OCI-LY3 (cell line): ENCODE measurements around the gene PML.

Source experiments
- H2AFZ ChIP-seq: fragments of 200-600, 300-600 bp; shearing (Covaris generic); 2 replicates; pipeline ENCODE4 v1.6.0; 2014; ENCODE audit warnings: antibody characterized with exemption, low read depth, low read length
- H3K27ac ChIP-seq: fragments of 200-600, 300-600 bp; sonication (generic); 2 replicates; pipeline ENCODE4 v1.5.1; 2014; ENCODE audit warnings: mild to moderate bottlenecking, low read length, moderate library complexity, mixed read lengths
- H3K27me3 ChIP-seq: fragments of 200-600, 300-600 bp; sonication (generic); 2 replicates; pipeline ENCODE4 v1.6.1; 2014; ENCODE audit warnings: low read depth, low read length, mixed read lengths
- H3K36me3 ChIP-seq: fragments of 200-600, 300-600 bp; sonication (generic); replicated peaks from 2 replicates; pipeline ENCODE3; 2014; ENCODE audit warnings: low read depth, low read length, mixed read lengths
- H3K4me1 ChIP-seq: fragments of 300-600, 200-600 bp; sonication (generic); 2 replicates; pipeline ENCODE4 v1.6.1; 2014; ENCODE audit warnings: low read length, mixed read lengths
- H3K4me2 ChIP-seq: fragments of 200-600, 300-600 bp; sonication (generic); 2 replicates; pipeline ENCODE4 v1.6.1; 2014; ENCODE audit warnings: low read length, mixed read lengths
- H3K4me3 ChIP-seq: fragments of 300-600, 200-600 bp; sonication (generic); 2 replicates; pipeline ENCODE4 v1.5.1; 2014; ENCODE audit warnings: antibody characterized with exemption, mild to moderate bottlenecking, low read length, moderate library complexity
- H3K79me2 ChIP-seq: fragments of 300-600, 200-600 bp; shearing (Covaris generic); 2 replicates; pipeline ENCODE4 v1.6.1; 2014; ENCODE audit warnings: mild to moderate bottlenecking, low read length, mixed read lengths
- H3K9ac ChIP-seq: fragments of 300-600, 200-600 bp; shearing (Covaris generic); 2 replicates; pipeline ENCODE4 v1.6.0; 2014; ENCODE audit warnings: mild to moderate bottlenecking, low read length, moderate library complexity
- H3K9me3 ChIP-seq: fragments of 200-600, 300-600 bp; shearing (Covaris generic); 2 replicates; pipeline ENCODE4 v1.6.1; 2014; ENCODE audit warnings: low read length, mixed read lengths; ENCODE audit not compliant: insufficient read depth
- H4K20me1 ChIP-seq: fragments of 200-600, 300-600 bp; sonication (generic); 2 replicates; pipeline ENCODE4 v1.6.1; 2016; ENCODE audit warnings: low read length, mixed read lengths; ENCODE audit not compliant: insufficient read depth
- EZH2phosphoT487 ChIP-seq: fragments of 200-600 bp; shearing (Covaris generic); IDR thresholded peaks from 2 replicates; pipeline ENCODE4 v1.6.1; 2018; ENCODE audit warnings: antibody characterized with exemption, mixed run types, low read depth
- TF ChIP-seq, protein P1 (sequence below): fragments of 200-600, 300-600 bp; sonication (generic); IDR thresholded peaks from 2 replicates; pipeline ENCODE4 v1.5.1; 2014; ENCODE audit warnings: antibody characterized with exemption, low read length, low read depth

PML gene

DNA sequence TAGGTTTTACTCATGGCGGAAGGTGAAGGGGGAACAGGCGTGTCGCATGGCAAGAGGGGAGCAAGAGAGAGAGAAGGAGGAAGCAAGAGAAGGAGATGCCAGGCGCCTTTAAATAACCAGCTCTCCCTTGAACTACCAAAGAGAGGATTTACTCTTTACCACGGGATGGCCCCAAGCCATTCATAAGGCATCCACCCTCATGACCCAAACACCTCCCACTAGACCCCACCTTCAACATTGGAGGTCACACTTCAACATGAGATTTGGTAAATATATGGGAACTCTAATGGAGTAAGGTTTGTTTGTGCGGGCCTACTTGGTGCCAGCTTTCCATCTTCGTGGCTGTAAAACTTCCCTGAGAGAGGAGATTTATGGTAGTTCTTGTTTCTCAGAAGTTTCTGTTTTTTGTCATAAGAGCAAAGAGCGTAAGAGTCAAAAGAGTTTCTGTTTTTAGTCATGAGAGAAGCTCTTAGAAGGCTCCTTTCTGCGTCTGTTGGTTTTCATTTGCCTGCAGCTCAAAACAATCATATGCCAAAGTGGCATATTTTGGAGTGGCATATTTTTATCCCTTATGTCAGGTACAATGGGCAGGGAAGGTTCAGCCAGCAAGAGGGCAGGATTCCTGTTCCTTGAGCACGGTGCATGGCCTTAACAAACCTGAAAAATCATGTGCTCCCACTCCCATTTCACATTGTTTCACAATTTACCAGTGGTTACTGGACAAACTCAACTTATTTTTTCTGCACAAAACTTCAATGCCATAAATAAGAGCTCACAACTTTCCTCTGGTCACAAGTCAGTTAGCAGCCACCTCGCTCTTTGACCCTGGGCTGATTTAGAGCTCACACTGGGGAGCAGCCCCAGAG lies 12.5 kb downstream of the PML start:
- H3K27me3 ChIP-seq: no peaks in the 10 kb centered on the region
- peaks cover 56% of the 10 kb centered on the region for H4K20me1 ChIP-seq
- H3K36me3 ChIP-seq: peaks cover 69% of the 10 kb centered on the region
- peak overlapping the region; percentile 82 for H3K27ac ChIP-seq
- peak overlapping the region; percentile 42 for H3K4me3 ChIP-seq
- H3K9ac ChIP-seq: peak overlapping the region; percentile 32
- peak overlapping the region; percentile 61 for H3K4me2 ChIP-seq
- H3K9me3 ChIP-seq: no peaks in the 10 kb centered on the region
- TF ChIP-seq, protein P1, sequence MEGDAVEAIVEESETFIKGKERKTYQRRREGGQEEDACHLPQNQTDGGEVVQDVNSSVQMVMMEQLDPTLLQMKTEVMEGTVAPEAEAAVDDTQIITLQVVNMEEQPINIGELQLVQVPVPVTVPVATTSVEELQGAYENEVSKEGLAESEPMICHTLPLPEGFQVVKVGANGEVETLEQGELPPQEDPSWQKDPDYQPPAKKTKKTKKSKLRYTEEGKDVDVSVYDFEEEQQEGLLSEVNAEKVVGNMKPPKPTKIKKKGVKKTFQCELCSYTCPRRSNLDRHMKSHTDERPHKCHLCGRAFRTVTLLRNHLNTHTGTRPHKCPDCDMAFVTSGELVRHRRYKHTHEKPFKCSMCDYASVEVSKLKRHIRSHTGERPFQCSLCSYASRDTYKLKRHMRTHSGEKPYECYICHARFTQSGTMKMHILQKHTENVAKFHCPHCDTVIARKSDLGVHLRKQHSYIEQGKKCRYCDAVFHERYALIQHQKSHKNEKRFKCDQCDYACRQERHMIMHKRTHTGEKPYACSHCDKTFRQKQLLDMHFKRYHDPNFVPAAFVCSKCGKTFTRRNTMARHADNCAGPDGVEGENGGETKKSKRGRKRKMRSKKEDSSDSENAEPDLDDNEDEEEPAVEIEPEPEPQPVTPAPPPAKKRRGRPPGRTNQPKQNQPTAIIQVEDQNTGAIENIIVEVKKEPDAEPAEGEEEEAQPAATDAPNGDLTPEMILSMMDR: no peak
- TF ChIP-seq EZH2phosphoT487: no peak
- peaks cover 31% of the 10 kb centered on the region for H3K4me1 ChIP-seq
- peaks cover 95% of the 10 kb centered on the region for H3K79me2 ChIP-seq
- no peak overlapping the region for H2AFZ ChIP-seq

DNA sequence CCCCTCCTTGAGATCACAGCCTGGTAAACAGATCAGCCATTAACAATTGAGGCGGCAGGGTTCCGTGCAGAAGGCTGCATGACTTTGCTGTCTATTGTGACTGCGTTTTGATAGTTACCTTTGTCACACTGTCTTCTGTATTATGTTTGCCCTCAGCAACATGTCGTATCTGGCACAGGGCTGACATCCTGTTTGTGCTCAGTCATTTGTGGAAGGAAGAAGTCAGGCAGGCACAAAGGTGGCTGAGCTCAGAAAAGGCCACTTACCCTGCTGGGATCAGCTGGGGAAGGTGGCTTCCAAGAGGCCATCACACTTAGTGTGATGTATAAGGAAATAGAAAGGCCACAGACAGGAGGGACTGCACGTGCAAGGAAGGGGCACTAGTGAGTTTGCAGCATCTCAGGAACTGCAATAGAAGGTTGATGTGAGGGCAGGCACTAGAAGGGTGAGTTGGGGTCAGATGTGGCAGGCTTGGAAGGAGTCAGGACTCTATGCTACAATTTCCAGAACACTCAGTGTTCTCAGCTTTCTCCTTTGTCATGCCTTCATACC lies 13.4 kb downstream of the PML start:
- no peak overlapping the region for H2AFZ ChIP-seq
- peak overlapping the region; percentile 32 for H3K9ac ChIP-seq
- H3K9me3 ChIP-seq: no peaks in the 10 kb centered on the region
- peaks cover 31% of the 10 kb centered on the region for H3K4me1 ChIP-seq
- peak overlapping the region; percentile 61 for H3K4me2 ChIP-seq
- peaks cover 71% of the 10 kb centered on the region for H3K36me3 ChIP-seq
- no peaks in the 10 kb centered on the region for H3K27me3 ChIP-seq
- H3K79me2 ChIP-seq: peaks cover 96% of the 10 kb centered on the region
- peaks cover 56% of the 10 kb centered on the region for H4K20me1 ChIP-seq
- TF ChIP-seq, protein P1: no peak
- TF ChIP-seq EZH2phosphoT487: no peak
- H3K27ac ChIP-seq: peak overlapping the region; percentile 82
- peak overlapping the region; percentile 42 for H3K4me3 ChIP-seq

DNA sequence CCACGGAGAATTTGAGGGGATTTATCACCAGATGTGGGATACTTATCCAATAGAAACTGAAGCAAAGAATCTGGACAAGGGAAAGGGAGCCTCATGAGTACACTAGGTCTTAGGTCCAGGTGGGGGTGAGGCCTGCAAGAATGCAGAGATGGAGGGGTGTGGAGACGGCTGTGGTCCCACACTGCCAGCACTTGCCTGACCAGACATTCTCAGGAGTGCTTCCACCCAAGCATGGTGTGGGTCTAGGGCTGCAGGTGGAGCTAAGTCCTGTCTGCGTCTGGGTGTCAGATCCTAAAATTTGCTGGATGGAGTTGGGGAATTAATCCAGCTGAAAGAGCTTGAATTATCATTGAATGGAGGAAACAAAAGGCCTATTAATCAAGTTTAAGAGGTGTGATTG lies 14.4 kb downstream of the PML start:
- Histone ChIP-seq H3K27me3 (no peaks in the 10 kb centered on the region), H3K27ac (no peak overlapping the region), H3K4me2 (no peak overlapping the region), H3K36me3 (peaks cover 72% of the 10 kb centered on the region), H3K9ac (no peak overlapping the region), H4K20me1 (peaks cover 63% of the 10 kb centered on the region), H3K4me3 (no peak overlapping the region), H3K79me2 (peaks cover 96% of the 10 kb centered on the region), H3K9me3 (no peaks in the 10 kb centered on the region), H3K4me1 (peaks cover 31% of the 10 kb centered on the region), H2AFZ (no peak overlapping the region)
- no peak for TF ChIP-seq EZH2phosphoT487
- TF ChIP-seq, protein P1: no peak

DNA sequence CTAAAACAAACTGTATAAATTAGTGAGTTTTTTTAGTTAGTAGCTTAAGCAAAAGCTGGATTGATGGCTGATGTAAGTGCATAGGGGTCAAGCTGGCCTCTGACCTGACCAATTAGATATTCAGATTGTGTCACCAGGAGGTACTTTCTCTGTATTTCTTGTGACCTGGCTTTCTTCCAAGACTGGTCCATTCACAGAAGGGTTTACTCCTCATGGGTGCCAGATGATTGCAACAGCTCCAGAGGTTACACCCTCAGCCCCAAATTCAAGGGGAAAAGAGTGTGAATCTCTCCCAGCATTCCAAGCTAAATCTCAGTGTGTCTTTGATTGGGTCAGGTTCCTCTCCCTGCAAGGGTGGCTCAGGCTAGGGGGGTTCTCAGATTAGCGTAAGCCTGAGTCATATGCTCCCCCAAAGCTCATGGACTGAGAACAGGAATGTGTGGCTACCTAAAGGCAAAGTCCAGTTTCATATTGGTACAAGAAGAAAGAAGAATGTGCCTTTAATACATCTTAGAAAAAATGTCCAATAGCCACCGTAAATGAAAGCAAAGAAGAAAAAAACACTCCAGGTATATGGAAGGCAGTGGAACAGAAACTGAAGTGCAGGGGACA lies 16.5 kb downstream of the PML start:
- no peaks in the 10 kb centered on the region for H3K27me3 ChIP-seq
- H3K4me1 ChIP-seq: peaks cover 22% of the 10 kb centered on the region
- H3K4me2 ChIP-seq: no peak overlapping the region
- H3K9me3 ChIP-seq: no peaks in the 10 kb centered on the region
- no peak overlapping the region for H2AFZ ChIP-seq
- no peak overlapping the region for H3K9ac ChIP-seq
- no peak overlapping the region for H3K4me3 ChIP-seq
- H3K36me3 ChIP-seq: peaks cover 73% of the 10 kb centered on the region
- H4K20me1 ChIP-seq: peaks cover 71% of the 10 kb centered on the region
- H3K27ac ChIP-seq: no peak overlapping the region
- TF ChIP-seq, protein P1: no peak
- TF ChIP-seq EZH2phosphoT487: no peak
- peaks cover 95% of the 10 kb centered on the region for H3K79me2 ChIP-seq
